ENCODE data around the gene ANK3. TPM values are rescaled to one million over a fixed set of nuclear protein-coding genes. Genes with fewer than 3 reads are reported as not detected.

Gene ANK3
- polyA plus RNA-seq, 1 experiment: 1.6 TPM

DNA sequence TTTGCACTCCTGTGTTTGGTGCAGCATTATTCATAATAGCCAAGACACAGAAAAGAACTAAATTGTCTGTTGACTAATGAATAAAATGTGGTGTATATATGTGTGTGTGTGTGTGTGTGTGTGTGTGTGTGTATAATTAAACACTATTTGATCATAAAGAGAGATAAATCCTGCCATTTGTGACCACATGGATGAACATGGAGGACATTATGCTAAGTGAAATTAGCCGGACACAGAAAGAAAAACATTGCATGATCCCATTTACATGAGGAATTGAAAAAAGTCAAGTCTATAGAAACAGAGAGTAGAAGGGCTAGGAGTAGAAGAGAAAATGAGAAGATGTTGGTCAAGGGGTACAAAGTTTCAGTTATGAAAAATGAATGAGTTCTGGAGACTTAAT lies 85.9 kb downstream of the ANK3 start:
- no peak for TF ChIP-seq CTCF (IDR thresholded peaks at IDR 0.05; ENCODE audit: low read depth, low read length)
- Histone ChIP-seq H3K9me3 (ENCODE audit: control insufficient read depth, insufficient read depth, low read length) (no peaks in the 10 kb centered on the region), H3K27me3 (ENCODE audit: control insufficient read depth, insufficient read depth, low read length) (no peaks in the 10 kb centered on the region), H3K4me3 (ENCODE audit: low read depth, low read length) (no peak overlapping the region), H3K27ac (ENCODE audit: low read depth, low read length) (no peak overlapping the region)
- no peak for DNase-seq (ENCODE audit: low read depth, low spot score)
- ChIA-PET POLR2A (no interaction called here), CTCF (interaction anchor here (1.2 kb wide), 1 partner anchor 937 kb away, joined by 3 read pairs; no protein-coding TSS in a partner anchor)

DNA sequence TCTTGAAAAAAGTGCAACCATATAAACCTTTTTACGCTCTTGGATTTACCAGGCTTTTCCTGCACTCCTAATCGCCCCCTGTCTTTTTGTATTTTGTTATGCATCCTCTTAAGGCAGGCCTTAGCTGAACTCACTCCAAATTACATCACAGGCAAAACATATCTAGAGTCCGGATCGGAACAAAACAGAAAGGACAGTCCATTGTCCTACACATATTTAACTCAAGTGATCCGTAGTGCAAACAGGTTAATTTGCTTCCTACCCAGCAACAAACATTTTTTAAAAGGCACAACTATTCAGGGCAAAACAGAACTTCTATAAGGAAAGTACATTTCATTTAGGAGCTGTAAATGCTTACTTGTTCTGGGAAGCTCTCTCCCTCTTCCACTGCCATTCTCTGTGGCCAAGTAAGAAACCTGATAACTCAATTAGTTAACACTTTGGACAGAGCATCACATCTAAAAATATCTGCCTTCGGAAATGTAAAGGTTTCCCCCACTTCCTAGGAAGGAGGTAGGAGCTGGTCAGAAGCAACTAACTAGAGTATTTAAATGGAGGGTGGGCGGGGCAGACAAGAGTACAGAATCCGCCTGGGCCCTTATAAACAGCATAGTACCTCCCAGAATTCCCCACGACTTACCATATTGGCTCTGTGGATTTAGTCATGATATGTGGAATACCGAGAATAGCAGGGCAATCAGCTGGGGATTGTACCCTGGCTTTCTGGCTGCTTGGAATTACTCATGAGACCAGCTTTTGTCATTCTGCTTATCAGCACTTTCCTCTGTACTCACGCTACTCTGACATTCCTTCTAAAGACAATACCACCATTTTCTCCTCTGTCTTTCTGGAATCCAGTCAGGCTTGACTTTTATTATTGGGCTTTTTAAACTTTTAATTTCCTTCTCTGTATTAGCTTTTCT lies 89.5 kb downstream of the ANK3 start:
- ChIA-PET POLR2A (no interaction called here), CTCF (interaction anchor here (1.0 kb wide), 1 partner anchor 469 kb away, joined by 3 read pairs; no protein-coding TSS in a partner anchor)
- DNase-seq (ENCODE audit: low read depth, low spot score): no peak
- no peak for TF ChIP-seq CTCF (IDR thresholded peaks at IDR 0.05; ENCODE audit: low read depth, low read length)
- Histone ChIP-seq H3K27ac (ENCODE audit: low read depth, low read length) (no peak overlapping the region), H3K4me3 (ENCODE audit: low read depth, low read length) (no peak overlapping the region), H3K27me3 (ENCODE audit: control insufficient read depth, insufficient read depth, low read length) (no peaks in the 10 kb centered on the region), H3K9me3 (ENCODE audit: control insufficient read depth, insufficient read depth, low read length) (no peaks in the 10 kb centered on the region)

- Histone ChIP-seq H3K4me3 (ENCODE audit: low read depth, low read length) (no peak overlapping the region), H3K27me3 (ENCODE audit: control insufficient read depth, insufficient read depth, low read length) (no peaks in the 10 kb centered on the region), H3K9me3 (ENCODE audit: control insufficient read depth, insufficient read depth, low read length) (no peaks in the 10 kb centered on the region), H3K27ac (ENCODE audit: low read depth, low read length) (no peak overlapping the region)
- ChIA-PET CTCF (interaction anchor here (1.0 kb wide), 1 partner anchor 469 kb away, joined by 3 read pairs; no protein-coding TSS in a partner anchor), POLR2A (no interaction called here)
- no peak for TF ChIP-seq CTCF (IDR thresholded peaks at IDR 0.05; ENCODE audit: low read depth, low read length)
- DNase-seq (ENCODE audit: low read depth, low spot score): no peak
Observed at GRCh38 chr10:60299390-60299778, 90.3 kb downstream of the ANK3 start.

DNA sequence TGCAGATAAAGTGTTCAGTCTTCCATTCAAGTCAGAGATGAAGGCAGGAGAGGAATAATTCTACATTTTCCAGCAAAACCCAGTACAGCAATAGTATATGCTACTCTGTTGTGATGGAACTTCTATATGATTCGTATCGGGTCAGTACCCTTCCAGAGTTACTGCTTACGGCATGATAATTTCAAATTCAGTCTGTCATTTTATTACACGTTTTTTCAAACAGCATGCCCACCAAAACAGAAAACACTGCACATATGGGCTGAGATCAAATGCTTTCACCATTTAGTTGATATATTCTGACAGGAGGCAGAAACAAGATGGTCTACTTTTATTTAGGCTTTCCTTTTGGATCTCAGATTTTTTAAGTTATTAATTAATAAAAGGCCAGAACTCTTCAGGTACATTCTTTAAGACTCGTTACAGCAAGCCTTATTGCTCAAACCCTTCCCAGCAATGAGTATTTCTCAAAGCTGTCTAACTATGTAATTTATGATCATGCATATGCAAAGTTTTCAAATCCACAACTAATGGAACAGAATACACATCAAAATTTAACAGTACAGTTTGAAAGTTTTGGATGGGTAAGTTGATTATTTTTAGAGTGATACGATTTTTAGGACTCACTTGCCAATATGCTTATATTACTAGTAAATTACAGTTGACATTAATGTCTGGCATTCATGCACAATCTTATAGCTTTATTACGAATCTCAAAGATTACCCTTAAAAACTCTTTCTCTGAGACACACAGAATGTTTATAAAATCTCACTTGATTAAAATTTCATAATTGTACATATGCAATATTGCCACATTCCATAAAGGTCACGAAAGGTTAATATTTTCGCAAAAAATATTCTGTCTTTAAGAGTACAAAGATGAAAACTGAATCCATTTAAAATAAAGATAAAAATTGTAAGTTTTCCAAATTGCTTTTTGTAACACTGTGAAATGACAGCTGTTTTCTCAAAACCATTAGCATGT lies 91.0 kb downstream of the ANK3 start:
- Histone ChIP-seq H3K27me3 (ENCODE audit: control insufficient read depth, insufficient read depth, low read length) (no peaks in the 10 kb centered on the region), H3K27ac (ENCODE audit: low read depth, low read length) (no peak overlapping the region), H3K4me3 (ENCODE audit: low read depth, low read length) (no peak overlapping the region), H3K9me3 (ENCODE audit: control insufficient read depth, insufficient read depth, low read length) (no peaks in the 10 kb centered on the region)
- no peak for DNase-seq (ENCODE audit: low read depth, low spot score)
- ChIA-PET CTCF (interaction anchor here (1.0 kb wide), 1 partner anchor 468 kb away, joined by 3 read pairs; no protein-coding TSS in a partner anchor), POLR2A (no interaction called here)
- no peak for TF ChIP-seq CTCF (IDR thresholded peaks at IDR 0.05; ENCODE audit: low read depth, low read length)
